HepG2 (cell line): ENCODE data around the gene NOXO1. TPM values are rescaled to one million over a fixed set of nuclear protein-coding genes. Genes with fewer than 3 reads are reported as not detected.
A peak's percentile ranks its signal among the peaks of the same experiment; 100 is the strongest.

Experiments
- AGO2 ChIP-seq: fragments of 200-400 bp; formaldehyde crosslinking; optimal IDR thresholded peaks from 2 replicates; pipeline ENCODE3; 2017; ENCODE audit warnings: mild to moderate bottlenecking, low read depth, low read length, moderate library complexity
- ARNT2 ChIP-seq: sonication (generic); formaldehyde crosslinking; IDR thresholded peaks from 2 replicates; pipeline ENCODE4 v1.8.0; 2022; ENCODE audit warnings: mild to moderate bottlenecking, low read depth, missing genetic modification reagents, moderate library complexity
- CHD2 ChIP-seq: IDR thresholded peaks from 2 replicates; pipeline ENCODE4 v1.6.1; 2011; ENCODE audit warnings: low read depth, low read length, improper control_type of control experiment
- HINFP ChIP-seq: sonication (generic); formaldehyde crosslinking; IDR thresholded peaks from 2 replicates; pipeline ENCODE4 v1.4.0; 2020; ENCODE audit warnings: low read depth, mild to moderate bottlenecking, missing genetic modification reagents
- KMT2B ChIP-seq: IDR thresholded peaks from 2 replicates; pipeline ENCODE4 v1.6.1; 2016; ENCODE audit warnings: missing genetic modification reagents, missing compliant biosample characterization
- MBD4 ChIP-seq: IDR thresholded peaks from 2 replicates; pipeline ENCODE4 v1.6.1; 2012; ENCODE audit warnings: low read length, inconsistent platforms, borderline replicate concordance
- MYC ChIP-seq: sonication (generic); formaldehyde crosslinking; IDR thresholded peaks from 2 replicates; pipeline ENCODE4 v1.9.0; 2021; ENCODE audit warnings: missing genetic modification reagents, borderline replicate concordance
- PAX8 ChIP-seq: sonication (generic); formaldehyde crosslinking; IDR thresholded peaks from 2 replicates; pipeline ENCODE4 v1.8.0; 2022; ENCODE audit warnings: mild to moderate bottlenecking, missing genetic modification reagents, borderline replicate concordance
- RCOR2 ChIP-seq: IDR thresholded peaks from 2 replicates; pipeline ENCODE4 v1.6.1; 2016; ENCODE audit warnings: missing biosample characterization, missing genetic modification reagents
- SMAD3 ChIP-seq: sonication (generic); formaldehyde crosslinking; IDR thresholded peaks from 2 replicates; pipeline ENCODE4 v1.4.0; 2020; ENCODE audit warnings: missing genetic modification reagents
- SP4 ChIP-seq: sonication (generic); formaldehyde crosslinking; IDR thresholded peaks from 2 replicates; pipeline ENCODE4 v1.8.1; 2023; ENCODE audit warnings: mild to moderate bottlenecking, missing genetic modification reagents
- SRSF4 ChIP-seq: fragments of 200-400 bp; formaldehyde crosslinking; IDR thresholded peaks from one replicate; pipeline ENCODE4 v1.6.1; 2018; ENCODE audit warnings: mild to moderate bottlenecking, low read depth, low read length, moderate library complexity; ENCODE audit not compliant: poor library complexity, severe bottlenecking
- ZNF280B ChIP-seq: sonication (generic); formaldehyde crosslinking; IDR thresholded peaks from 2 replicates; pipeline ENCODE4 v1.5.0; 2020; ENCODE audit warnings: missing genetic modification reagents, mild to moderate bottlenecking, borderline replicate concordance
- ZNF543 ChIP-seq: sonication (generic); formaldehyde crosslinking; IDR thresholded peaks from 2 replicates; pipeline ENCODE4 v1.4.0; 2020; ENCODE audit warnings: mild to moderate bottlenecking, missing genetic modification reagents
- ZNF570 ChIP-seq: sonication (generic); formaldehyde crosslinking; IDR thresholded peaks from 2 replicates; pipeline ENCODE4 v1.4.0; 2020; ENCODE audit warnings: mild to moderate bottlenecking, missing genetic modification reagents, borderline replicate concordance
- ZNF773 ChIP-seq: sonication (generic); formaldehyde crosslinking; IDR thresholded peaks from 2 replicates; pipeline ENCODE4 v1.4.0; 2020; ENCODE audit warnings: missing genetic modification reagents, borderline replicate concordance
- polyA plus RNA-seq, 8 experiments: library from polyadenylated mRNA; depleted of rRNA in 3 of 8; stranded (reverse) in 7 of 8; unstranded in 1 of 8; fragments of >200 nt; fragmentation: Illumina TruSeq in 4 of 8; extraction: Trizol in 4 of 8; gene quantifications; 2 replicates each; pipeline versions ENCODE4 v1.2.1 to v1.2.3, GENCODE V29; 2011 to 2016; ENCODE audit warnings: low read depth in 4 of 8, missing spikeins in 1 of 8, mixed read lengths in 1 of 8; ENCODE audit not compliant: insufficient read depth in 1 of 8
- total RNA-seq, 5 experiments: library from RNA; depleted of rRNA; stranded (reverse); fragments of >200 nt; fragmentation: Illumina TruSeq; extraction: Trizol; gene quantifications; 2 replicates each; pipeline ENCODE4 v1.2.3, GENCODE V29; 2016; ENCODE audit warnings: low read depth in 1 of 5
- TF ChIP-seq, protein P1 (sequence below): sonication (generic); formaldehyde crosslinking; IDR thresholded peaks from 2 replicates; pipeline ENCODE4 v1.4.0; 2020; ENCODE audit warnings: mild to moderate bottlenecking, missing genetic modification reagents
- TF ChIP-seq, protein P2 (sequence below): sonication (generic); formaldehyde crosslinking; IDR thresholded peaks from 2 replicates; pipeline ENCODE4 v1.5.1; 2020; ENCODE audit warnings: mild to moderate bottlenecking, missing genetic modification reagents, moderate library complexity
- TF ChIP-seq, protein P3 (sequence below): sonication (generic); formaldehyde crosslinking; IDR thresholded peaks from 2 replicates; pipeline ENCODE4 v1.4.0; 2020; ENCODE audit warnings: mild to moderate bottlenecking, missing genetic modification reagents

The NOXO1 gene
- total and polyA plus RNA-seq, 2 of the 13 experiments (the other 11 are each of a cell fraction or from before 2014, with no cell fraction given), result 0.69 to 1.4 TPM

- TF ChIP-seq, protein P1, sequence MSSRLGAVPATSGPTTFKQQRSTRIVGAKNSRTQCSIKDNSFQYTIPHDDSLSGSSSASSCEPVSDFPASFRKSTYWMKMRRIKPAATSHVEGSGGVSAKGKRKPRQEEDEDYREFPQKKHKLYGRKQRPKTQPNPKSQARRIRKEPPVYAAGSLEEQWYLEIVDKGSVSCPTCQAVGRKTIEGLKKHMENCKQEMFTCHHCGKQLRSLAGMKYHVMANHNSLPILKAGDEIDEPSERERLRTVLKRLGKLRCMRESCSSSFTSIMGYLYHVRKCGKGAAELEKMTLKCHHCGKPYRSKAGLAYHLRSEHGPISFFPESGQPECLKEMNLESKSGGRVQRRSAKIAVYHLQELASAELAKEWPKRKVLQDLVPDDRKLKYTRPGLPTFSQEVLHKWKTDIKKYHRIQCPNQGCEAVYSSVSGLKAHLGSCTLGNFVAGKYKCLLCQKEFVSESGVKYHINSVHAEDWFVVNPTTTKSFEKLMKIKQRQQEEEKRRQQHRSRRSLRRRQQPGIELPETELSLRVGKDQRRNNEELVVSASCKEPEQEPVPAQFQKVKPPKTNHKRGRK (CRISPR knock-in tag), result no peak
- TF ChIP-seq CHD2 (no peak), KMT2B (CRISPR knock-in tag) (no peak), ZNF773 (CRISPR knock-in tag) (no peak), SRSF4 (no peak), MBD4 (no peak), RCOR2 (CRISPR knock-in tag) (no peak), ZNF570 (CRISPR knock-in tag) (no peak), MYC (CRISPR knock-in tag) (peak; percentile 38; the same call in 1 of the 2 replicates), ZNF543 (CRISPR knock-in tag) (no peak), ARNT2 (CRISPR knock-in tag) (no peak; the same call in 1 of the 2 replicates), AGO2 (peak; percentile 55), PAX8 (CRISPR knock-in tag) (no peak), ZNF280B (CRISPR knock-in tag) (no peak), SMAD3 (no peak), SP4 (no peak), HINFP (CRISPR knock-in tag) (no peak)
- TF ChIP-seq, protein P2, sequence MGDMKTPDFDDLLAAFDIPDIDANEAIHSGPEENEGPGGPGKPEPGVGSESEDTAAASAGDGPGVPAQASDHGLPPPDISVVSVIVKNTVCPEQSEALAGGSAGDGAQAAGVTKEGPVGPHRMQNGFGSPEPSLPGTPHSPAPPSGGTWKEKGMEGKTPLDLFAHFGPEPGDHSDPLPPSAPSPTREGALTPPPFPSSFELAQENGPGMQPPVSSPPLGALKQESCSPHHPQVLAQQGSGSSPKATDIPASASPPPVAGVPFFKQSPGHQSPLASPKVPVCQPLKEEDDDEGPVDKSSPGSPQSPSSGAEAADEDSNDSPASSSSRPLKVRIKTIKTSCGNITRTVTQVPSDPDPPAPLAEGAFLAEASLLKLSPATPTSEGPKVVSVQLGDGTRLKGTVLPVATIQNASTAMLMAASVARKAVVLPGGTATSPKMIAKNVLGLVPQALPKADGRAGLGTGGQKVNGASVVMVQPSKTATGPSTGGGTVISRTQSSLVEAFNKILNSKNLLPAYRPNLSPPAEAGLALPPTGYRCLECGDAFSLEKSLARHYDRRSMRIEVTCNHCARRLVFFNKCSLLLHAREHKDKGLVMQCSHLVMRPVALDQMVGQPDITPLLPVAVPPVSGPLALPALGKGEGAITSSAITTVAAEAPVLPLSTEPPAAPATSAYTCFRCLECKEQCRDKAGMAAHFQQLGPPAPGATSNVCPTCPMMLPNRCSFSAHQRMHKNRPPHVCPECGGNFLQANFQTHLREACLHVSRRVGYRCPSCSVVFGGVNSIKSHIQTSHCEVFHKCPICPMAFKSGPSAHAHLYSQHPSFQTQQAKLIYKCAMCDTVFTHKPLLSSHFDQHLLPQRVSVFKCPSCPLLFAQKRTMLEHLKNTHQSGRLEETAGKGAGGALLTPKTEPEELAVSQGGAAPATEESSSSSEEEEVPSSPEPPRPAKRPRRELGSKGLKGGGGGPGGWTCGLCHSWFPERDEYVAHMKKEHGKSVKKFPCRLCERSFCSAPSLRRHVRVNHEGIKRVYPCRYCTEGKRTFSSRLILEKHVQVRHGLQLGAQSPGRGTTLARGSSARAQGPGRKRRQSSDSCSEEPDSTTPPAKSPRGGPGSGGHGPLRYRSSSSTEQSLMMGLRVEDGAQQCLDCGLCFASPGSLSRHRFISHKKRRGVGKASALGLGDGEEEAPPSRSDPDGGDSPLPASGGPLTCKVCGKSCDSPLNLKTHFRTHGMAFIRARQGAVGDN (CRISPR knock-in tag), result no peak; the same call in 1 of the 2 replicates
- TF ChIP-seq, protein P3, sequence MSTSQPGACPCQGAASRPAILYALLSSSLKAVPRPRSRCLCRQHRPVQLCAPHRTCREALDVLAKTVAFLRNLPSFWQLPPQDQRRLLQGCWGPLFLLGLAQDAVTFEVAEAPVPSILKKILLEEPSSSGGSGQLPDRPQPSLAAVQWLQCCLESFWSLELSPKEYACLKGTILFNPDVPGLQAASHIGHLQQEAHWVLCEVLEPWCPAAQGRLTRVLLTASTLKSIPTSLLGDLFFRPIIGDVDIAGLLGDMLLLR, result no peak
Observed at GRCh38 chr16:1984347-1985225, 3.3 kb upstream of the NOXO1 start (continued).
